GM12872 (cell line): ENCODE data around the gene C19orf38.

Experiments used
- CTCF ChIP-seq: IDR thresholded peaks from 3 replicates; pipeline ENCODE4 v1.5.1; 2011; ENCODE audit warnings: low read depth, mild to moderate bottlenecking, low read length, moderate library complexity; ENCODE audit not compliant: insufficient read depth

The C19orf38 gene

GRCh38 chr19:10846500-10847202, 1.6 kb upstream of the C19orf38 start:
- no peak for TF ChIP-seq CTCF

GRCh38 chr19:10850631-10851030, 2.4 kb downstream of the C19orf38 start:
- TF ChIP-seq CTCF: no peak

GRCh38 chr19:10852098-10852800, 4.0 kb downstream of the C19orf38 start:
- TF ChIP-seq CTCF: no peak

- TF ChIP-seq CTCF: no peak
These were observed 4.7 kb downstream of the C19orf38 start for GRCh38 chr19:10852941-10853340.

GRCh38 chr19:10854350-10855089, 6.3 kb downstream of the C19orf38 start:
- no peak for TF ChIP-seq CTCF

GRCh38 chr19:10855879-10856522, 7.8 kb downstream of the C19orf38 start:
- peak; percentile 82 for TF ChIP-seq CTCF
